AG09309 (cell line): ENCODE measurements around the gene TNS1.

Experiments
- DNase-seq: peaks from one replicate; pipeline ENCODE4 v3.0.0-alpha.2; 2010; ENCODE audit warnings: low read depth
- H3K4me3 ChIP-seq: 2 replicates; pipeline ENCODE4 v1.5.1; 2011; ENCODE audit warnings: mild to moderate bottlenecking, low read depth, low read length, moderate library complexity; ENCODE audit not compliant: control insufficient read depth
- TF ChIP-seq, protein P1 (sequence below): IDR thresholded peaks from 2 replicates; pipeline ENCODE4 v1.5.1; 2011; ENCODE audit warnings: mild to moderate bottlenecking, low read depth, low read length, inconsistent platforms; ENCODE audit not compliant: insufficient read depth, control insufficient read depth; ENCODE audit errors: missing control alignments

TNS1 gene

GRCh38 chr2:217993138-217993537, 9.7 kb downstream of the TNS1 start:
- TF ChIP-seq, protein P1, sequence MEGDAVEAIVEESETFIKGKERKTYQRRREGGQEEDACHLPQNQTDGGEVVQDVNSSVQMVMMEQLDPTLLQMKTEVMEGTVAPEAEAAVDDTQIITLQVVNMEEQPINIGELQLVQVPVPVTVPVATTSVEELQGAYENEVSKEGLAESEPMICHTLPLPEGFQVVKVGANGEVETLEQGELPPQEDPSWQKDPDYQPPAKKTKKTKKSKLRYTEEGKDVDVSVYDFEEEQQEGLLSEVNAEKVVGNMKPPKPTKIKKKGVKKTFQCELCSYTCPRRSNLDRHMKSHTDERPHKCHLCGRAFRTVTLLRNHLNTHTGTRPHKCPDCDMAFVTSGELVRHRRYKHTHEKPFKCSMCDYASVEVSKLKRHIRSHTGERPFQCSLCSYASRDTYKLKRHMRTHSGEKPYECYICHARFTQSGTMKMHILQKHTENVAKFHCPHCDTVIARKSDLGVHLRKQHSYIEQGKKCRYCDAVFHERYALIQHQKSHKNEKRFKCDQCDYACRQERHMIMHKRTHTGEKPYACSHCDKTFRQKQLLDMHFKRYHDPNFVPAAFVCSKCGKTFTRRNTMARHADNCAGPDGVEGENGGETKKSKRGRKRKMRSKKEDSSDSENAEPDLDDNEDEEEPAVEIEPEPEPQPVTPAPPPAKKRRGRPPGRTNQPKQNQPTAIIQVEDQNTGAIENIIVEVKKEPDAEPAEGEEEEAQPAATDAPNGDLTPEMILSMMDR: no peak
- DNase-seq: no peak
- no peak overlapping the region for H3K4me3 ChIP-seq

- H3K4me3 ChIP-seq: no peak overlapping the region
- TF ChIP-seq, protein P1: no peak
- DNase-seq: no peak
Observed at GRCh38 chr2:217992061-217992460, 10.7 kb downstream of the TNS1 start.

DNA sequence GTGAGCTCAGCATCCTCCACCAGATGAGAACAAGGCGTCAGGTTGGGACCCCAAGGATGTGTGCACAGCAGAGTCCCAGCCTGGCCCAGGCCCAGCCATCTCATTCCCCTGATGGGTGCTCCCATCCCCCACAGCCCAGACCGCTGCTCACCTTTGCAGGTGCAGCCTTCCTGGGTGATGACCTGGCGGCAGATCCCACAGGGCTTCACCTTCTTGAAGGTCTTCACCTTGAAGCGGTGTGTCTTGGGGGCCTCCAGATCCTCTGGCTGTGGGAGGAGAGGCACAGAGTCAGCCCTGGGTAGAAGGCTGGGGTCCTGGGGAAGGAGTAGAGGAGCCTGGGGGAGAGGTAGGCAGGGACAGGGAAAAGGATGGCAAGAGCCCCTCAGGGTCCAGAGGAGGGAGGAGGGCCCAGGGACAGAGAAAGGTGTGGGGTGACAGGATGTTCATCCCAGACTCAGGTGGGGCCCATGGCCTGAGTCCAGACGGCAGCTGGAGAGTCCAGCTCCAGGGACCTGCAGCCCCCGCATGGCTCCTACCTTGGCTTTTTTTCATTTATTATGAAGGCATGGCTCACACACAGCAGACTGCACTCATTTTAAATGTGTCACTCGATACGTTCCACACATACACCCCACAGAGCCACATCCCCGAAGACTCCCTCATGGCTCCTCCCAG, 11.9 kb downstream of the TNS1 start:
- no peak for DNase-seq

GRCh38 chr2:217990389-217990788, 12.4 kb downstream of the TNS1 start:
- TF ChIP-seq, protein P1: no peak
- no peak for DNase-seq

More for the DNA sequence above, 11.9 kb downstream of the TNS1 start:
- H3K4me3 ChIP-seq: no peak overlapping the region
- TF ChIP-seq, protein P1: no peak

GRCh38 chr2:217989221-217989948, 13.4 kb downstream of the TNS1 start:
- DNase-seq: no peak
- TF ChIP-seq, protein P1: no peak
- no peak overlapping the region for H3K4me3 ChIP-seq

More at GRCh38 chr2:217990389-217990788, 12.4 kb downstream of the TNS1 start:
- H3K4me3 ChIP-seq: no peak overlapping the region

DNA sequence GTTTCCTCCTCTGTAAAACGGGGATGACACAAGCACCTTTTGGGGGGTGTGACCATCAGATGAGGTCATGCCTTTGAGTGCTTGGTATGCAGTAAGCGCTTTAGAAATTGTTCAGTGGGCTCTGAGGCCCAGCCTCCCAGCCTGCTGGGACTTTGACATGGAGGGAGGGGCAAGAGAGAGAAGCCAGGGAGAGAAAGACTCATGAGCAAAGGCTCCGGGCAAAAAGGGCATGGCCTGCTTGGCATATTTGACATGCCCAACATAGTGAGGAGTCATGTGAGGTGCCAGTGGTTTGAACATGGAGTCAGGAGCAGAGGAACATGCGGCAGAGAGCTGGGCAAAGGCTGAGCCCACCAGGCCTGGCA, 14.0 kb downstream of the TNS1 start:
- no peak for DNase-seq
- TF ChIP-seq, protein P1: no peak
- H3K4me3 ChIP-seq: no peak overlapping the region
